GM12875 (cell line): ENCODE data around the gene CIDEA.

Experiments used
- H3K4me3 ChIP-seq: one replicate; pipeline ENCODE4 v1.5.1; 2011; ENCODE audit warnings: low read depth, low read length, control low read depth
- TF ChIP-seq, protein P1 (sequence below): IDR thresholded peaks from 2 replicates; pipeline ENCODE4 v1.5.1; 2011; ENCODE audit warnings: low read depth, mild to moderate bottlenecking, control low read depth, inconsistent platforms, low read length, moderate library complexity, borderline replicate concordance; ENCODE audit not compliant: insufficient read depth

CIDEA gene

DNA sequence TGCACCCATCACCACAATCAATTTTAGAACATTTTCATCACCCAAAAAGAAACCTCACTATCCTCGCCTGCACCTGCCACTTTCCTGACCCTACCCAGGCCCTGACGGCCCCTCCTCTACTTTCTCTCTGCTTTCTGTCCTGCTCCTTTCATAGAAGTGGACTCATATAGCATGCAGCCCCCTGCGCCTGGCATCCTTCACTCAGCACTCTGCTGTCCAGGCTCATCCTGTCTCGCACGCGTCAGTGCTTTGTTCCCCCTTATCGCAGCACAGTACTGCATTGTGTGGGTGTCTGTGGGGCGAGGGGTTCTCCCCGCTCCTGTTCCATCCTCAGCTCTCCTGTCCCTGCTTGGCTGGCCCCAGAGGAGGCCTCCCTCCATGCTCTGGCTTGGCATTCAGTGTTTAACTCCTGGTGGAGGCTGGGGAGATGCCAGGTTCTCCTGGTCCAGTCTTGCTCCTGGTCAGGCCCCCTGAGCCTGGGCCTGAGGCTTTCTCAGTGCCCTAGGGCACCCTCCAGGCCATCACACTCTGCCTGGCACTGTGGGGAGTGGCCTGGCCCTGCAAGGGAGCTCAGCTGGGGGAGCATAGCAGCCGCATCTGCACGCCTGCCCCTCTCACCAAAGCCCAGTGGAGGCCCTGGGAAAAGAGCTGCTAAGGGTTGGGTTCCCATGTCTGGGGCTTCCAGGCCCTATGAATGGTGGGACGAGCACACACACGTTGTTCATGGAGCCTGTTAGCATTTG, 47.3 kb downstream of the CIDEA start:
- no peak overlapping the region for H3K4me3 ChIP-seq
- TF ChIP-seq, protein P1, sequence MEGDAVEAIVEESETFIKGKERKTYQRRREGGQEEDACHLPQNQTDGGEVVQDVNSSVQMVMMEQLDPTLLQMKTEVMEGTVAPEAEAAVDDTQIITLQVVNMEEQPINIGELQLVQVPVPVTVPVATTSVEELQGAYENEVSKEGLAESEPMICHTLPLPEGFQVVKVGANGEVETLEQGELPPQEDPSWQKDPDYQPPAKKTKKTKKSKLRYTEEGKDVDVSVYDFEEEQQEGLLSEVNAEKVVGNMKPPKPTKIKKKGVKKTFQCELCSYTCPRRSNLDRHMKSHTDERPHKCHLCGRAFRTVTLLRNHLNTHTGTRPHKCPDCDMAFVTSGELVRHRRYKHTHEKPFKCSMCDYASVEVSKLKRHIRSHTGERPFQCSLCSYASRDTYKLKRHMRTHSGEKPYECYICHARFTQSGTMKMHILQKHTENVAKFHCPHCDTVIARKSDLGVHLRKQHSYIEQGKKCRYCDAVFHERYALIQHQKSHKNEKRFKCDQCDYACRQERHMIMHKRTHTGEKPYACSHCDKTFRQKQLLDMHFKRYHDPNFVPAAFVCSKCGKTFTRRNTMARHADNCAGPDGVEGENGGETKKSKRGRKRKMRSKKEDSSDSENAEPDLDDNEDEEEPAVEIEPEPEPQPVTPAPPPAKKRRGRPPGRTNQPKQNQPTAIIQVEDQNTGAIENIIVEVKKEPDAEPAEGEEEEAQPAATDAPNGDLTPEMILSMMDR: no peak

DNA sequence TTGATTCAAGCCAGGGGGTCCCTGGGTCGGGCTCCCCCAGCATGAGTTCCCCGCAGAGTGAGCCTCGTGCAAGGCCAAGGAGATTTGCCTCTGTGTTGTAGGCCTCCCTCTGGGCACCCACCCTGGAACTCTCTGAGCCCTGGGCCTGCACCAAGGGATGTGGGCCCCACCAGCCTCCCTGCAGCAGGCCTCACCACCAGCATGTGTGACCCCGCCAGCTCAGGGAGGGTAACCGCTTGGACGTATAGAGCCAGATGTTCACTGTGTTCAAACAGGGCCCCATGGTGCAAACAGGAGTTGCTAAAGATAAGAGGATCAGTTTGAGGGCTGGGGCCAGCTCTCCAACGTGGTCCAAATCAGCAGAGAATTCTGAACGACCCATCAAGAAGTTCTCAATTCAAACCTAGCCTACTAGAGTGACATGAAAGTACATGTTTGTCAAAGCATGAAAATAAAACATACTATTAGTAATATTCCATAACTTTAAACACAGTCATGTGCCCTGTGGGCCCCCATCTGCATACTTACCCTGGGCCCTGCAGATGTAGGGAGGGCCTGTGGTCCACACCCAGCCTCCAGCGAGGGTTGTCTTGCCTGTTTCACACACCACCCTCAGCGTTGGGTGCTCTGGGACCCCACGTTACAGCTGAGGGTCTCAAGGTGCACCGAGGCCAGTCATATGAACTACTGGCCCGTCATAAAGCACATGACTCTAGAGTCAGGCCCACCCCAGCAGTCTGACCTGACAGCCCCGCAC, 48.4 kb downstream of the CIDEA start:
- TF ChIP-seq, protein P1: no peak
- H3K4me3 ChIP-seq: no peak overlapping the region

DNA sequence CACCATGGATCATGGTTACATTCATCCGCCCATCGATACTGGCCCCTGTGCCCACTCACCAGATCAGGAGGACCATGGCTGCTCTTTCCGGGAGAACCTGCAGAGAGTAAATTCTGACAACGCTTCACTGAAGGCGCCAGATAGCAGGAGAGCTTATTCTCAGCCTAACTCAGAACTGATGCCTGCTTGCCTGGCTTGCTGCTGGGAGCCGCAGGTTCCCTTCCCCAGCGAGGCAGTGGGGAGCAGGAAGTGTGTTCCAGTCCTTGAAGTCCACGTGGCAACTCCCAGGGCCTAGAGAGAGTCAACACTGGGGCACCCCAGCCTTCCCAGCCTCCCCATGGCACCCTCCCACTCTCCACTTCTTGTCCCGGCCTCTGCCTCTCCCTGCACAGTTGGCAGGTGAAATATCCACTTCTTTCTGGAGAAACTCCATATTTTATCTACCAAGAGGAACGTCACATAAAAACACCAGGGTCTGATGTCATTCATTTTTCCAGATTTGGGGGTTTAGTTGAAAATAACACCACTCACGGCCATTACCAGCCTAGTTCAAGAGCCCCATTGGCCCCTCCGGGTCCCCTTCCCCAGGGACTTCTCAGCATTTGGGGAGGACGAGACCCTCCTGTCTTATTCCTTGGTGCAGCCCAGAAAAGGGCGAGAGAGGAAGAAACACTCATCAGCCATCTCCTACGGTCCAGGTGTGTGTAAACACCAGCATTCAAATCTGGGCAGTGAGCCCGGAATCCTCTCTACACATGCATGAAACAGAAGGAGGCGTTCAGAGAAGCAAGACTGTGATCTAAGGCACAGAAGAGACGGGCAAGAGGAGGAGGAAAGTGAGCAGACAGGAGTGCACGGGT, 50.4 kb downstream of the CIDEA start:
- TF ChIP-seq, protein P1: no peak
- H3K4me3 ChIP-seq: no peak overlapping the region

DNA sequence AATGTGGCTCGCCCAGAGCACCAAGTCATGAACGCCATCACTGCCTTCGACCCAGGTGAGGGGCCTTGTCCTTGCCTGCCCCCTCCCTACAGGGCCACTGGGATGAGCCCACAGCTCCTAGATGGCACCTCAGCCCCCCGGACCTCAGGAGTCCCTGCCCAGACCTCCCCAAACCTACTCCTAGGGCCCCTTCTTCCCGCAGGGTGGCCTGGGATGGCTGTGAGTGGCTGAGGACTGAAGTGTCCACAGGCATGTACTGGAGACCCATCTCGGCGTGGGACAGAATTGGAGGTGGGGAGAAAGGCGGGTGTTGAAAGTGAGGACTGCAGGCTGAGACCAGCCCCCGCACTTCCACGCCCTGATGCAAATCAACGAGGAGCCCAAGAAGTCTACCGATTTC, 51.0 kb downstream of the CIDEA start:
- TF ChIP-seq, protein P1: no peak
- no peak overlapping the region for H3K4me3 ChIP-seq

DNA sequence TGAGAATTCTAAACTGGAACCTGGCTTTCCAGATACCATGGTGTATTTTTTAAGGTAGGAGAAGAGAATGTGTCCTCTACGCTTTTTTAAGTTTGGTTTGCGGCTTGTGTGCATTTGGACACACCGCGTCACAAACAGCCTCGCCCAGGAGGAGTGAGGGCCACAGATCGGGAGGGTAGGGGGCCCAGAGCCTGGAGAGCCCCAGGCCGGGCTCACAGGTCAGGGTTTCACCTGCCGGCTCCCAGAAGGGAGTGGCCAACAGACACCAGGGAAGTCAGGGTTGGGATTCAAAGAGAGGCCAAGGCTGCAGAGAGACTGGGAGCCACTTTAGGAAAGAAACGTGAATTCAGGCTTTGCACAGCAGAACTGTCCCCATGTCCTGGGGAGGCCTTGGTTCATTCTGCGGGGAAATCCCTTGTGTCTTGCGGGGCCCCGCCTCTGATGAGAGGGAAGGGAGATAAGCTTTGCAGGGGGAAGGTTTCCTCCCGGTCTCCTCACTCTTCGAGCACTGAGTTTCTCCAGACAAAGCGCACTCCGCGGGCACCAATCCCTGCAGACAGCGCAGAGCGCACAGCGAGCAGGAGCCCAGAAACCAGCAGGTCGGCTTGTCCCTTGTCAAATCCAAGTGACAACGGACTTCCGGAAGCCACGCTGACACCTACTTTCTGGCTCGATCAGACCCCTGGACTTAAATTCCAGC, 51.9 kb downstream of the CIDEA start:
- H3K4me3 ChIP-seq: no peak overlapping the region

More for the DNA sequence above, 51.9 kb downstream of the CIDEA start:
- TF ChIP-seq, protein P1: no peak
